HG03159 (cell line): ENCODE results near the gene CBLN3.

Experiments used
- ATAC-seq: cut with Tn5 transposase; IDR thresholded peaks from one replicate; pipeline ENCODE4 v1.9.1; 2021; ENCODE audit warnings: mild to moderate bottlenecking, moderate library complexity; ENCODE audit not compliant: unreplicated experiment

Gene CBLN3

GRCh38 chr14:24385524-24385923 lies 43.9 kb downstream of the CBLN3 start:
- ATAC-seq, result no peak

- ATAC-seq, result no peak
These were observed 45.3 kb downstream of the CBLN3 start for GRCh38 chr14:24384169-24384568.

- no peak for ATAC-seq
These were observed 47.5 kb downstream of the CBLN3 start for GRCh38 chr14:24382064-24382371.

GRCh38 chr14:24381363-24382063 lies 48.0 kb downstream of the CBLN3 start:
- no peak for ATAC-seq

GRCh38 chr14:24379907-24380730 lies 49.3 kb downstream of the CBLN3 start:
- ATAC-seq, result no peak

- ATAC-seq, result no peak
These were observed 50.2 kb downstream of the CBLN3 start for GRCh38 chr14:24378981-24379906.

- ATAC-seq, result no peak
These were observed 51.1 kb downstream of the CBLN3 start for GRCh38 chr14:24378327-24378726.

- no peak for ATAC-seq
These were observed 51.8 kb downstream of the CBLN3 start for GRCh38 chr14:24377657-24378056.

GRCh38 chr14:24377126-24377525 lies 52.3 kb downstream of the CBLN3 start:
- ATAC-seq, result no peak
